Measurements from ENCODE around the gene CASKIN1. TPM values are rescaled to one million over a fixed set of nuclear protein-coding genes. Genes with fewer than 3 reads are reported as not detected.

The CASKIN1 gene
- total RNA-seq, 1 experiment from 2014 or later: 4.5 TPM

DNA sequence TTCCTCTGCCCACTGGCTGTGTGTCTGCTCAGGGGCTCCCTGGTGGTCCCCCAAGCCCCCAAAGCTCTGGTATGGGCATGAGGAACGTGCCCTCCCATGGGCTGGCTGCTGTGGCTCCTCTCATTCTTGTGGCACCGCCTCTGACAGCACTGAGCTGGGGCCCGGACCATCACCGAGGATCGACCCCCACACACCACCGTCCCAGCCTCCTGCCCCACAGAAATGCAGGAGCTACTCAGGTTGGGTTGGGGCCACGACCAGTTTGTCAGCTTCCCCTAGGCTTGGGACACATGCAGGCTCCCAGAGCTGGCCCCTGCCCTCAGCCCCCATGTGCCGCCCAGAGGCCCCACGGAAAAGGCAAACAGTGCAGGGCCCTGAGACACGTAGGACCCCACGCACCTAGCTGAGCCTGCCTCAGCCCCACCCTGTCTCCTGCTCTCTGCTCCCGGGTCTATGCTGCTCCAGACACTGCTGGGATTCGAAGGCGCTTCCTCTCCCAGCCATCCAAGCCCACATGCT, 3.3 kb upstream of the CASKIN1 start:
- peaks cover 3% of the 10 kb centered on the region for H3K4me1 ChIP-seq (ENCODE audit: control insufficient read depth, insufficient read depth, low read length)
- no peak for DNase-seq (ENCODE audit: low read depth, low spot score)
- no peaks in the 10 kb centered on the region for H3K27me3 ChIP-seq (ENCODE audit: control insufficient read depth, insufficient read depth, low read length)
- no peak for TF ChIP-seq TCF7L2 (IDR thresholded peaks at IDR 0.05; ENCODE audit: low read depth, low read length)
- TF ChIP-seq REST (IDR thresholded peaks at IDR 0.05; ENCODE audit: insufficient read depth in 1 of 2, low read depth in 2 of 2, low read length in 1 of 2): no peak
- no peak for TF ChIP-seq SIN3A (IDR thresholded peaks at IDR 0.05; ENCODE audit: borderline replicate concordance, insufficient read depth, low read depth, low read length)
- TF ChIP-seq, protein P1, sequence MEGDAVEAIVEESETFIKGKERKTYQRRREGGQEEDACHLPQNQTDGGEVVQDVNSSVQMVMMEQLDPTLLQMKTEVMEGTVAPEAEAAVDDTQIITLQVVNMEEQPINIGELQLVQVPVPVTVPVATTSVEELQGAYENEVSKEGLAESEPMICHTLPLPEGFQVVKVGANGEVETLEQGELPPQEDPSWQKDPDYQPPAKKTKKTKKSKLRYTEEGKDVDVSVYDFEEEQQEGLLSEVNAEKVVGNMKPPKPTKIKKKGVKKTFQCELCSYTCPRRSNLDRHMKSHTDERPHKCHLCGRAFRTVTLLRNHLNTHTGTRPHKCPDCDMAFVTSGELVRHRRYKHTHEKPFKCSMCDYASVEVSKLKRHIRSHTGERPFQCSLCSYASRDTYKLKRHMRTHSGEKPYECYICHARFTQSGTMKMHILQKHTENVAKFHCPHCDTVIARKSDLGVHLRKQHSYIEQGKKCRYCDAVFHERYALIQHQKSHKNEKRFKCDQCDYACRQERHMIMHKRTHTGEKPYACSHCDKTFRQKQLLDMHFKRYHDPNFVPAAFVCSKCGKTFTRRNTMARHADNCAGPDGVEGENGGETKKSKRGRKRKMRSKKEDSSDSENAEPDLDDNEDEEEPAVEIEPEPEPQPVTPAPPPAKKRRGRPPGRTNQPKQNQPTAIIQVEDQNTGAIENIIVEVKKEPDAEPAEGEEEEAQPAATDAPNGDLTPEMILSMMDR (IDR thresholded peaks at IDR 0.05): no peak
- no peak for TF ChIP-seq POLR2AphosphoS5 (IDR thresholded peaks at IDR 0.05; ENCODE audit: low read depth, low read length)
- no peaks in the 10 kb centered on the region for H3K36me3 ChIP-seq (ENCODE audit: control insufficient read depth, insufficient read depth, low read length)
- intact Hi-C loops (cut with micrococcal nuclease; ENCODE audit: unreplicated experiment) (no loop called here), in situ Hi-C loops (cut with HindIII; ENCODE audit: low pct_unique_long_range_greater_than_20kb, low sequenced_read_pairs) (no loop called here)
- H3K9me3 ChIP-seq (ENCODE audit: control insufficient read depth, insufficient read depth, low read depth, low read length): no peaks in the 10 kb centered on the region
- BruUV-seq (replicated peaks): no TSS peak
- ChIA-PET CTCF (no interaction called here), POLR2A (interaction anchor here (0.5 kb wide), 1 partner anchor 48 kb away, joined by 4 read pairs; no protein-coding TSS in a partner anchor)
- no peak overlapping the region for H3K4me3 ChIP-seq (ENCODE audit: low read depth in 2 of 2, low read length in 2 of 2)
- H3K27ac ChIP-seq (ENCODE audit: low read length): no peak overlapping the region
- no peak for ATAC-seq

DNA sequence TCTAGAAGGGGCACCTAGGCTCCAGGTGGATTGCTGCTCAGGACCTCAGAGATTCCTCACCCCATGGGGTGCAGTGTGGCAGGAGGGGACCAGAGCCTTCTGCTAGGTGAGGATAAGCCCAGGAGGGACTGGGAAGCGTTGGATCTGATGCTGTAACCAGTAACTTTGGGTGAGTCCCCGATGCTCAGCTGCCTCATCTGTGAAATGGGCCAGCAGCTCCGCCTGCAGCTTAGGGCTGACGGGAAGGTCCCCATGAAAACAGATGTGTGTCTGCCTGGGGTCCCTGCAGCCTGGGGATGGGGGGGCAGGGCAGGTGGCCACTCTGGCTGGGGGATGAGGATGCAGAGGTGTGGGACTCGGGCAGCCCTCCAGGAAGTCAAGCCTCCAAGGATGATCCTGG, 2.7 kb upstream of the CASKIN1 start:
- Histone ChIP-seq H3K27me3 (ENCODE audit: control insufficient read depth, insufficient read depth, low read length) (no peaks in the 10 kb centered on the region), H3K4me3 (ENCODE audit: low read depth in 2 of 2, low read length in 2 of 2) (no peak overlapping the region), H3K27ac (ENCODE audit: low read length) (no peak overlapping the region), H3K9me3 (ENCODE audit: control insufficient read depth, insufficient read depth, low read depth, low read length) (no peaks in the 10 kb centered on the region), H3K36me3 (ENCODE audit: control insufficient read depth, insufficient read depth, low read length) (no peaks in the 10 kb centered on the region), H3K4me1 (ENCODE audit: control insufficient read depth, insufficient read depth, low read length) (no peaks in the 10 kb centered on the region; the same call in none of the 2 replicates)
- no peak for TF ChIP-seq REST (IDR thresholded peaks at IDR 0.05; ENCODE audit: insufficient read depth in 1 of 2, low read depth in 2 of 2, low read length in 1 of 2)
- TF ChIP-seq TCF7L2 (IDR thresholded peaks at IDR 0.05; ENCODE audit: low read depth, low read length): no peak
- TF ChIP-seq POLR2AphosphoS5 (IDR thresholded peaks at IDR 0.05; ENCODE audit: low read depth, low read length): no peak
- TF ChIP-seq, protein P1 (IDR thresholded peaks at IDR 0.05): no peak
- TF ChIP-seq SIN3A (IDR thresholded peaks at IDR 0.05; ENCODE audit: borderline replicate concordance, insufficient read depth, low read depth, low read length): no peak
- ChIA-PET CTCF (no interaction called here), POLR2A (no interaction called here)
- no peak for ATAC-seq
- no TSS peak for BruUV-seq (replicated peaks)
- in situ Hi-C loops (cut with HindIII; ENCODE audit: low pct_unique_long_range_greater_than_20kb, low sequenced_read_pairs) (no loop called here), intact Hi-C loops (cut with micrococcal nuclease; ENCODE audit: unreplicated experiment) (no loop called here)
- DNase-seq (ENCODE audit: low read depth, low spot score): no peak

Measured in Panc1 (cell line).